Stimulated activated CD8-positive, alpha-beta memory T cell treated with anti-CD3 and anti-CD28 coated beads, Interleukin-7, amount 100 ng/mL, for 4 hours (primary cell): ENCODE results near the gene DGCR8.
A peak's percentile ranks its signal among the peaks of the same experiment; 100 is the strongest.

Experiments
- DNase-seq, 2 donors: peaks; one replicate each; pipeline ENCODE4 v3.0.0-alpha.2; 2020; ENCODE audit warnings: low read depth in 2 of 2

The DGCR8 gene

GRCh38 chr22:20079745-20080444, at the start of gene DGCR8:
Gene DGCR8 (plus strand): TSS chr22:20080241. CDS start chr22:20085964, 5,723 bp downstream.
- DNase-seq, result peak in 1 of 2 donors; percentile 68

- DNase-seq, result no peak
These were observed 48.2 kb upstream of the DGCR8 start for GRCh38 chr22:20031732-20032406.

GRCh38 chr22:20032407-20032991, 47.5 kb upstream of the DGCR8 start:
- DNase-seq, result no peak

GRCh38 chr22:20033045-20033706, 46.9 kb upstream of the DGCR8 start:
- DNase-seq, result no peak

DNA sequence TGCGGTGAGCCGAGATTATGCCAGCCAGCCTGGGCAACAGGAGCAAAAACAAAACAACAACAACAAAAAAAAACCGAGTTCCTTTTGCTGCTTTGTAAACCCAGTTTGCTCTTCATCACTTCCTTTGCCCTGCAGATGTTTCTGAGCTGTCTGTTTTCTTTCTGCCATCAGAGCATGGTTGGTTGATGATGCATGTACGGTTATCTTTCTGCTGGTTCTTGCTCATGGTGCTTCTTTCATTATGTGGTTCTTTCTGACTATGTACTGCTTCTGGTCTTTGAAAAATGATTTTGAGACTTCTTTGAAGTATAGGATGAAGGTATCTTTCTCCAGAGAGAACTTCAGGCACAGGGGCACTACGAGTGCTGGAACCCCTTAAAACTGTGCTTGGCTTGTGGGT, 45.9 kb upstream of the DGCR8 start:
- DNase-seq, result no peak

DNA sequence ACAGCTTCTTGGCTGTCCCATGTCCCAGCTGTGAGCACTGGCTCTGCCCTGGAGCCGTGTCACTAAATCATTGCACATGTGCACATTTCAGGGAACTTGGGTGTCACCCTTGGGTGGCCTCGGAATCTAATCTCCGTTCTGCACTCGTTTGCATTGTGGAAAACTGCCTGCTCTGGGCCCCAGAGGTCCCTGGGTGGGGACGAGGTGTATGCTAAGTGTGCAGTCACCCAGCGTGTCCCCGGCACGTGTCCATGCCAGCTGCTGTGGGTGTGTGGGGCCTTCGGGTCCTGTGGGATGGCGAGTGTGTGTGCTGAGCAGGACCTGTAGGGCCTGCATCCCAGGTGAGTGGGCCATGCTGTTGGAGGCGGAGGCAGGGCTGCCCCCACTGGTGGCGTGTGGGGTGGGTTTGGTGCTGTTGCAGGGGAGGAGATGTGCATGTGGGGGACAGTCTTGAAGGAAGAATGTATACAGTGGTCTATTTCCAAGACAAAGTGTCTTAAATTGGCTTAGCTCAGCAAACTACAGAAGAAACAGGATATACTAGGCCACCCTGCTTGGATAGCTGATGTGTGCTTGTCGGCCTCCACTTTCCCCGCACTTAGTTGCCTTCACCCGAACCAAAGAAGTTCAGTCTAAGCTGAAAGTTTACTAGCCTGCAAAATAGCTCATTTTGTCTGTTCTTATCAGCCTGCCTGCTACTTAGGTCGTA, 44.5 kb upstream of the DGCR8 start:
- DNase-seq, result no peak

GRCh38 chr22:20036084-20036482, 44.0 kb upstream of the DGCR8 start:
- DNase-seq, result no peak

GRCh38 chr22:20036535-20037392, 43.3 kb upstream of the DGCR8 start:
- no peak for DNase-seq

DNA sequence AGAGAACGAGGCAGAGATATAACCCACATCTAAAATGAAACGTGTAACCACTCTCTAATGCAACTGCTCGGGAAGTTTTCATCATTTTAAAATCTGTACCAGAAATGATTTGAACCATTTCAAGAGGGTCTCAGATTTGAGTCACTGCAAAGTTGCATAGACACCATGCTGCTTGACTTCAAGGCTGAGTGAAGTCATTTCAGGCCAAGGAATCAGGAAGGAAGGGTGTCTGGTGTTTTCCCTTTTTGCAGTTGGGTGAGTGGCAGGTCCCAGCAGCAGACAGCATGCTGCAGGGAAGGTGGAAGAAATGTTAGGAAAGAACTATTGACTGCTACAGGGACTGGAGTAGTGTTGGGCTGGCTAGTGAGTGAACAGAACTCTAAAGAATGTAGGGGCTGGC, 42.6 kb upstream of the DGCR8 start:
- DNase-seq, result no peak

DNA sequence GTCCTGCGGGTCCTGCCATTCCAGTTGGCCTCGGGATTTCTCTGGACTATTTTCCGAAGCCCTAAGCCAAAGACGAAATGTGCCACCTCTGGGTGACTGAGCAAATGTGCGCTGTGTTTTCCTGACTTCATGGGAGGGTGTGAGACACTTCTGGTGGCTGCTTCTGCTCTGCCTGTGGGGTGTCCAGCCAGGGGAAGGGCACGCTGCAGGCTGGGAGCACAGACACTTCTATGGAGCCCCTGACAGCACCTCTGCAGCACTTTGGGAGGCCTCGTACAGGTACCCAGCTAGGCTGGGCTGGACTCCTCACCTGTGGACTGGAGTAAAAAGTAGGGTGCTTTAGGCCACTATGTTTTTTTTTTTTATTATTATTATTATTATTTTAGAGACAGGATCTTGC, 41.5 kb upstream of the DGCR8 start:
- no peak for DNase-seq

- no peak for DNase-seq
These were observed 40.2 kb upstream of the DGCR8 start for GRCh38 chr22:20039683-20040325.

GRCh38 chr22:20040327-20041200, 39.5 kb upstream of the DGCR8 start:
- no peak for DNase-seq

- DNase-seq, result no peak
These were observed 36.7 kb upstream of the DGCR8 start for GRCh38 chr22:20043057-20043996.

- DNase-seq, result no peak
These were observed 36.1 kb upstream of the DGCR8 start for GRCh38 chr22:20043997-20044342.

DNA sequence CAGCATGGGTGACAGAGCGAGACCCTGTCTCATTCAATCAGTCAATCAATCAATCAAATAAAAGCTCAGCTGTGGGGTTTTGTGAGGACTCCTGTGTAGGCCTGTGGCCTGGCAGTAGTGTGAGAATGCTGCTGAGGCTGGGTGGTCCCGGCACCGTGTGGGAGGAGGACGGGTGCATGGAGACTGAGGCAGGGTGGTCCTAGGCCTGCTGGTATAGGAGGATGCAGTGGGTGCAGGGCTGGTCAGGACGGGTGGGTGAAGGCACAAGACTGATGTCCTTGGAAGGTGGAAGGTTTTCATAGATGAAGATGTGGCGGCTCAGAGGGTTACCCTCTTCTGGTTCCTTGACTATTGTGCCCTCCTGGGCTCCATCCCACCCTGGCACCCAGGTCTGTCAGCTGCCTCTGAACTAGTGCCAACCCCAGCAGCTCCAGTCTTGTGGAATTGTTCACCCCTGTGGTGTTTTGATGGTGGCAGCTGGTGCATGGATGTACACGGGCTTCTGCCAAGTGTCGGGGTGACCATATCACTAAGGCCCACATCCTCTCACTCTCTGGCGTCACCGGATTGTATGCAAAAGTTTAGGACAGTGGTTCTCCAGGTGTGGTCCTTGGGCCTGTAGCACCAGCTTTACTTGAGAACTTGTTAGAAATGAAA, 35.4 kb upstream of the DGCR8 start:
- no peak for DNase-seq

GRCh38 chr22:20046730-20047129, 33.3 kb upstream of the DGCR8 start:
- no peak for DNase-seq

DNA sequence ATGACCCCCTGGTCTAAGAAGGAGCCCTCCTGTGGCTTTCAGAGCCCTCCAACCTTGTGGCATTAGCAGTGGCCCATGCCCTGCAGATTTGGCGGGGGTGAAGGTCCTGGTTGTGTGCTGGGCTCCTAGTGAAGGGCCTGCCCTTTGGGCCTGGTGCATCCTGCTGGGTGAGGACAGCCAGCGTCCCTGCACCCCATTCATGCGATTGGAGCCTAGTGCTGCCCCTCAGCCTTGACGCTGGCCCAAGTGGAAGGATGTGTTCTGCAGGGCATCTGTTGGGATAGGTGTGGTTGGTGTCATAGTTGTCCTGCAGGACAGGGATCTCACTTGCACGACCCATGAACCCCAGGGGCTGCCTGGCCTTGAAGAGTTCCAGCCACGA, 28.1 kb upstream of the DGCR8 start:
- DNase-seq, result no peak
